ENCODE measurements around the gene CPA3. TPM values are rescaled to one million over a fixed set of nuclear protein-coding genes. Genes with fewer than 3 reads are reported as not detected.
A peak's percentile ranks its signal among the peaks of the same experiment; 100 is the strongest.

CPA3 gene
- total and polyA plus RNA-seq, 10 donors: 0.06 to 5.6 (median 0.49) TPM; not detected in 3

GRCh38 chr3:148840451-148840850, 24.6 kb upstream of the CPA3 start:
- Histone ChIP-seq H3K4me3 (no peak overlapping the region), H3K27me3 (replicated peaks in 1 of 7) (no peaks in the 10 kb centered on the region), H3K4me1 (no peaks in the 10 kb centered on the region), H3K36me3 (no peaks in the 10 kb centered on the region), H3K27ac (peak overlapping the region in 5 of 8 donors; percentile 18 to 63 (median 47)), H3K9me3 (no peaks in the 10 kb centered on the region)
- no peak for DNase-seq
- intact Hi-C loops (cut with DNase I; ENCODE audit: low total_unique reads): no loop called here
- WGBS, 5 donors: 76 to 81% (median 80%) methylated on average over 4 of the region's 4 CpGs
- TF ChIP-seq POLR2AphosphoS5 (IDR thresholded peaks at IDR 0.05) (no peak), CTCF (IDR thresholded peaks at IDR 0.05 in 8 of 11, conservative IDR thresholded peaks at IDR 0.05 in 3 of 11) (no peak), POLR2A (IDR thresholded peaks at IDR 0.05) (no peak)

- no peak for DNase-seq
- Histone ChIP-seq H3K4me3 (no peak overlapping the region), H3K4me1 (no peaks in the 10 kb centered on the region), H3K27ac (no peak overlapping the region), H3K27me3 (replicated peaks in 1 of 7) (no peaks in the 10 kb centered on the region), H3K36me3 (no peaks in the 10 kb centered on the region), H3K9me3 (no peaks in the 10 kb centered on the region)
- 47 to 85% (median 65%) methylated on average over 2 of the region's 2 CpGs for WGBS, 5 donors
- intact Hi-C loops (cut with DNase I; ENCODE audit: low total_unique reads): no loop called here
- TF ChIP-seq CTCF (IDR thresholded peaks at IDR 0.05 in 8 of 11, conservative IDR thresholded peaks at IDR 0.05 in 3 of 11) (no peak), POLR2AphosphoS5 (IDR thresholded peaks at IDR 0.05) (no peak), POLR2A (IDR thresholded peaks at IDR 0.05) (no peak)
Observed at GRCh38 chr3:148845756-148846395, 19.2 kb upstream of the CPA3 start.

- TF ChIP-seq POLR2A (IDR thresholded peaks at IDR 0.05) (no peak), CTCF (IDR thresholded peaks at IDR 0.05 in 8 of 11, conservative IDR thresholded peaks at IDR 0.05 in 3 of 11) (no peak), POLR2AphosphoS5 (IDR thresholded peaks at IDR 0.05) (no peak)
- Histone ChIP-seq H3K4me3 (no peak overlapping the region), H3K36me3 (no peaks in the 10 kb centered on the region), H3K9me3 (no peaks in the 10 kb centered on the region), H3K27ac (no peak overlapping the region), H3K4me1 (no peaks in the 10 kb centered on the region), H3K27me3 (replicated peaks in 1 of 7) (no peaks in the 10 kb centered on the region)
- intact Hi-C loops (cut with DNase I; ENCODE audit: low total_unique reads): no loop called here
- DNase-seq: no peak
- WGBS, 5 donors: 41 to 98% (median 92%) methylated on average over 1 of the region's 1 CpG
Observed at GRCh38 chr3:148847351-148847750, 17.7 kb upstream of the CPA3 start.

- no peak for DNase-seq
- TF ChIP-seq POLR2A (IDR thresholded peaks at IDR 0.05) (no peak), CTCF (IDR thresholded peaks at IDR 0.05 in 8 of 11, conservative IDR thresholded peaks at IDR 0.05 in 3 of 11) (no peak), POLR2AphosphoS5 (IDR thresholded peaks at IDR 0.05) (no peak)
- H3K27me3 ChIP-seq (replicated peaks in 1 of 7): no peaks in the 10 kb centered on the region
- H3K4me3 ChIP-seq: no peak overlapping the region
- WGBS, 5 donors: 45 to 84% (median 66%) methylated on average over 1 of the region's 1 CpG
- intact Hi-C loops (cut with DNase I; ENCODE audit: low total_unique reads): no loop called here
- no peaks in the 10 kb centered on the region for H3K36me3 ChIP-seq
- no peaks in the 10 kb centered on the region for H3K9me3 ChIP-seq
- H3K27ac ChIP-seq: no peak overlapping the region
- no peaks in the 10 kb centered on the region for H3K4me1 ChIP-seq
Observed at GRCh38 chr3:148848410-148848809, 16.7 kb upstream of the CPA3 start.
